ENCODE results near the gene SBK3. TPM values are rescaled to one million over a fixed set of nuclear protein-coding genes. Genes with fewer than 3 reads are reported as not detected.
A peak's percentile ranks its signal among the peaks of the same experiment; 100 is the strongest.
"Not testable (repeated sequence)": the region's sequence is repeated elsewhere in the genome, so short reads cannot be mapped to it uniquely, and the experiment has no call there.

Gene SBK3
- total RNA-seq, 1 experiment from 2014 or later, result 0.17 TPM

GRCh38 chr19:55578031-55578760 lies 32.9 kb upstream of the SBK3 start:
- no peak for DNase-seq (ENCODE audit: low read depth)

GRCh38 chr19:55576746-55577145 lies 31.4 kb upstream of the SBK3 start:
- DNase-seq (ENCODE audit: low read depth), result no peak

- not testable (repeated sequence) for DNase-seq (ENCODE audit: low read depth)
Measured at GRCh38 chr19:55573929-55574328, 28.6 kb upstream of the SBK3 start.

- not testable (repeated sequence) for DNase-seq (ENCODE audit: low read depth)
Measured at GRCh38 chr19:55569477-55569876, 24.1 kb upstream of the SBK3 start.

- DNase-seq (ENCODE audit: low read depth), result no peak
Measured at GRCh38 chr19:55567708-55568328, 22.5 kb upstream of the SBK3 start.

GRCh38 chr19:55566823-55567222 lies 21.5 kb upstream of the SBK3 start:
- DNase-seq (ENCODE audit: low read depth), result no peak

- DNase-seq (ENCODE audit: low read depth), result no peak
Measured at GRCh38 chr19:55563261-55563690, 17.9 kb upstream of the SBK3 start.

GRCh38 chr19:55559684-55560083 lies 14.3 kb upstream of the SBK3 start:
- no peak for DNase-seq (ENCODE audit: low read depth)

GRCh38 chr19:55554741-55555152 lies 9.4 kb upstream of the SBK3 start:
- DNase-seq (ENCODE audit: low read depth), result no peak

GRCh38 chr19:55554302-55554701 lies 9.0 kb upstream of the SBK3 start:
- DNase-seq (ENCODE audit: low read depth), result no peak

GRCh38 chr19:55553217-55554182 lies 8.2 kb upstream of the SBK3 start:
- DNase-seq (ENCODE audit: low read depth), result no peak

- DNase-seq (ENCODE audit: low read depth), result peak; percentile 68
Measured at GRCh38 chr19:55552620-55553019, 7.3 kb upstream of the SBK3 start.

- no peak for DNase-seq (ENCODE audit: low read depth)
Measured at GRCh38 chr19:55552206-55552605, 6.9 kb upstream of the SBK3 start.

GRCh38 chr19:55550321-55550650 lies 4.9 kb upstream of the SBK3 start:
- no peak for DNase-seq (ENCODE audit: low read depth)

GRCh38 chr19:55549500-55550320 lies 4.4 kb upstream of the SBK3 start:
- DNase-seq (ENCODE audit: low read depth), result peak; percentile 80

- DNase-seq (ENCODE audit: low read depth), result peak; percentile 25
Measured at GRCh38 chr19:55546822-55547614, 1.7 kb upstream of the SBK3 start.

- no peak for DNase-seq (ENCODE audit: low read depth)
Measured at GRCh38 chr19:55546011-55546410, 668 bp upstream of the SBK3 start.

GRCh38 chr19:55544776-55545439 lies 435 bp downstream of the SBK3 start:
- peak; percentile 49 for DNase-seq (ENCODE audit: low read depth)

- no peak for DNase-seq (ENCODE audit: low read depth)
Measured at GRCh38 chr19:55544014-55544413, 1.3 kb downstream of the SBK3 start.

- no peak for DNase-seq (ENCODE audit: low read depth)
Measured at GRCh38 chr19:55543567-55543966, 1.8 kb downstream of the SBK3 start.

All from LHCN-M2 (cell line).